Liver (tissue), 9 donors: ENCODE data around the gene PCDHGB3. TPM values are rescaled to one million over a fixed set of nuclear protein-coding genes. Genes with fewer than 3 reads are reported as not detected.

Experiments
- DNase-seq: peaks from one replicate; pipeline ENCODE4 v3.0.0-alpha.2; 2017; ENCODE audit warnings: low spot score
- H3K27ac ChIP-seq, 2 donors: one replicate each; pipeline ENCODE4 v1.7.0; 2013; ENCODE audit warnings: inconsistent platforms in 2 of 2, low read length in 2 of 2, control low read depth in 1 of 2, low read depth in 1 of 2, mild to moderate bottlenecking in 1 of 2
- H3K27me3 ChIP-seq, 4 donors: one replicate each; pipeline versions ENCODE4 v1.6.1 to v1.7.0; 2013; ENCODE audit warnings: low read length in 3 of 4, inconsistent platforms in 1 of 4, mild to moderate bottlenecking in 1 of 4, moderate library complexity in 1 of 4; ENCODE audit not compliant: control insufficient read depth in 4 of 4, insufficient read depth in 4 of 4
- H3K36me3 ChIP-seq, 4 donors: one replicate each; pipeline versions ENCODE4 v1.6.1 to v1.7.0; 2013; ENCODE audit warnings: low read length in 3 of 4, mild to moderate bottlenecking in 3 of 4, low read depth in 1 of 4, moderate library complexity in 1 of 4; ENCODE audit not compliant: control insufficient read depth in 4 of 4, insufficient read depth in 3 of 4
- H3K4me1 ChIP-seq, 4 donors: one replicate each; pipeline versions ENCODE4 v1.6.1 to v1.7.0; 2013; ENCODE audit warnings: low read length in 3 of 4, mild to moderate bottlenecking in 3 of 4, moderate library complexity in 1 of 4; ENCODE audit not compliant: control insufficient read depth in 4 of 4, insufficient read depth in 4 of 4
- H3K4me3 ChIP-seq, 3 donors: one replicate each; pipeline versions ENCODE4 v1.6.1 to v1.7.0; 2013; ENCODE audit warnings: low read length in 3 of 3, control low read depth in 1 of 3, low read depth in 1 of 3, mild to moderate bottlenecking in 1 of 3
- H3K9ac ChIP-seq, 2 donors: one replicate each; pipeline ENCODE4 v1.7.0; 2013; ENCODE audit warnings: low read length in 2 of 2, mild to moderate bottlenecking in 2 of 2, moderate library complexity in 2 of 2, control low read depth in 1 of 2, low read depth in 1 of 2
- H3K9me3 ChIP-seq, 4 donors: one replicate each; pipeline versions ENCODE4 v1.6.1 to v1.7.0; 2013; ENCODE audit warnings: low read length in 3 of 4; ENCODE audit not compliant: control insufficient read depth in 4 of 4
- FOXA1 ChIP-seq: IDR thresholded peaks from 2 replicates; pipeline ENCODE4 v1.6.1; 2016; ENCODE audit warnings: antibody characterized with exemption
- FOXA2 ChIP-seq: IDR thresholded peaks from 2 replicates; pipeline ENCODE4 v1.6.1; 2016; ENCODE audit warnings: antibody characterized with exemption
- HNF4A ChIP-seq, 2 donors: conservative IDR thresholded peaks; 2 replicates each; pipeline ENCODE4 v1.6.1; 2016; ENCODE audit warnings: antibody characterized with exemption in 2 of 2, mild to moderate bottlenecking in 2 of 2
- JUND ChIP-seq, 2 donors: IDR thresholded peaks; 2 replicates each; pipeline ENCODE4 v1.6.1; 2016; ENCODE audit warnings: antibody characterized with exemption in 2 of 2
- NR2F2 ChIP-seq: IDR thresholded peaks from 2 replicates; pipeline ENCODE4 v1.6.1; 2016; ENCODE audit warnings: antibody characterized with exemption
- RAD21 ChIP-seq, 2 donors: IDR thresholded peaks; 2 replicates each; pipeline ENCODE4 v1.6.1; 2016; ENCODE audit warnings: antibody characterized with exemption in 2 of 2, mild to moderate bottlenecking in 2 of 2
- SP1 ChIP-seq: IDR thresholded peaks from 2 replicates; pipeline ENCODE4 v1.6.1; 2018; ENCODE audit warnings: antibody characterized with exemption, mild to moderate bottlenecking
- TAF1 ChIP-seq: conservative IDR thresholded peaks from 2 replicates; pipeline ENCODE4 v1.6.1; 2016; ENCODE audit warnings: antibody characterized with exemption, mild to moderate bottlenecking
- WGBS: extraction: QIAGEN DNeasy Blood & Tissue Kit; methylation state at CpG from one replicate; pipeline ENCODE4 v1.1.7; 2013; 5-methylcytosine and 5-hydroxymethylcytosine counted together
- polyA plus RNA-seq, 2 donors: library from polyadenylated mRNA; stranded (reverse) in 1 of 2; unstranded in 1 of 2; fragments of 200-250 nt in 1 of 2; fragments of >200 nt in 1 of 2; fragmentation: Nextera tagmentation in 1 of 2; extraction: Ambion mirVana in 1 of 2; gene quantifications; one replicate each; pipeline versions ENCODE4 v1.2.1 to v1.2.3, GENCODE V29; 2013 to 2015
- total RNA-seq, 2 donors: library from RNA; depleted of rRNA; stranded (reverse); fragments of >200 nt; gene quantifications; one replicate each; pipeline ENCODE4 v1.2.3, GENCODE V29; 2014
- TF ChIP-seq, protein P1 (sequence below): IDR thresholded peaks from 2 replicates; pipeline ENCODE4 v1.6.1; 2016; ENCODE audit warnings: antibody characterized with exemption, mild to moderate bottlenecking
- donor health status: healthy.
- donor health status: healthy.
- donor health status: healthy.
- donor health status: healthy.
- donor health status: healthy.

PCDHGB3 gene
- total and polyA plus RNA-seq, 4 donors, result 0.07 to 1.2 (median 0.37) TPM; not detected in 1

GRCh38 chr5:141349917-141350619, 20.0 kb upstream of the PCDHGB3 start, which contains the start of gene PCDHGB1:
TSS of gene PCDHGB1 (plus strand) at chr5:141350099. CDS start at chr5:141350261, 162 bp downstream.
- peaks cover 25 to 60% (median 42%) of the 10 kb centered on the region in 4 donors for H3K9me3 ChIP-seq
- peak within 1 kb of the TSS in 2 of 3 donors; percentile 20 to 41 for H3K4me3 ChIP-seq
- WGBS, result 23% methylated on average over 29 of the region's 29 CpGs
- TF ChIP-seq TAF1, result no peak
- H3K36me3 ChIP-seq, result peaks cover 0 to 3% (median 0%) of the 10 kb centered on the region in 4 donors
- H3K27me3 ChIP-seq, result peaks cover 0 to 3% (median 1%) of the 10 kb centered on the region in 4 donors
- H3K9ac ChIP-seq, result no peak within 1 kb of the TSS
- no peak for DNase-seq
- no peak within 1 kb of the TSS for H3K27ac ChIP-seq
- H3K4me1 ChIP-seq, result no peaks in the 10 kb centered on the region

GRCh38 chr5:141351591-141351990, 18.5 kb upstream of the PCDHGB3 start:
- H3K9me3 ChIP-seq, result peaks cover 29 to 64% (median 45%) of the 10 kb centered on the region in 4 donors
- 32% methylated on average over 32 of the region's 36 CpGs for WGBS
- TF ChIP-seq FOXA2 (no peak), TAF1 (no peak), NR2F2 (no peak), HNF4A (conservative IDR thresholded peaks at IDR 0.05) (no peak), SP1 (no peak), RAD21 (IDR thresholded peaks at IDR 0.05) (no peak)
- TF ChIP-seq, protein P1, sequence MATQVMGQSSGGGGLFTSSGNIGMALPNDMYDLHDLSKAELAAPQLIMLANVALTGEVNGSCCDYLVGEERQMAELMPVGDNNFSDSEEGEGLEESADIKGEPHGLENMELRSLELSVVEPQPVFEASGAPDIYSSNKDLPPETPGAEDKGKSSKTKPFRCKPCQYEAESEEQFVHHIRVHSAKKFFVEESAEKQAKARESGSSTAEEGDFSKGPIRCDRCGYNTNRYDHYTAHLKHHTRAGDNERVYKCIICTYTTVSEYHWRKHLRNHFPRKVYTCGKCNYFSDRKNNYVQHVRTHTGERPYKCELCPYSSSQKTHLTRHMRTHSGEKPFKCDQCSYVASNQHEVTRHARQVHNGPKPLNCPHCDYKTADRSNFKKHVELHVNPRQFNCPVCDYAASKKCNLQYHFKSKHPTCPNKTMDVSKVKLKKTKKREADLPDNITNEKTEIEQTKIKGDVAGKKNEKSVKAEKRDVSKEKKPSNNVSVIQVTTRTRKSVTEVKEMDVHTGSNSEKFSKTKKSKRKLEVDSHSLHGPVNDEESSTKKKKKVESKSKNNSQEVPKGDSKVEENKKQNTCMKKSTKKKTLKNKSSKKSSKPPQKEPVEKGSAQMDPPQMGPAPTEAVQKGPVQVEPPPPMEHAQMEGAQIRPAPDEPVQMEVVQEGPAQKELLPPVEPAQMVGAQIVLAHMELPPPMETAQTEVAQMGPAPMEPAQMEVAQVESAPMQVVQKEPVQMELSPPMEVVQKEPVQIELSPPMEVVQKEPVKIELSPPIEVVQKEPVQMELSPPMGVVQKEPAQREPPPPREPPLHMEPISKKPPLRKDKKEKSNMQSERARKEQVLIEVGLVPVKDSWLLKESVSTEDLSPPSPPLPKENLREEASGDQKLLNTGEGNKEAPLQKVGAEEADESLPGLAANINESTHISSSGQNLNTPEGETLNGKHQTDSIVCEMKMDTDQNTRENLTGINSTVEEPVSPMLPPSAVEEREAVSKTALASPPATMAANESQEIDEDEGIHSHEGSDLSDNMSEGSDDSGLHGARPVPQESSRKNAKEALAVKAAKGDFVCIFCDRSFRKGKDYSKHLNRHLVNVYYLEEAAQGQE, result no peak
- no peak overlapping the region for H3K27ac ChIP-seq
- peaks cover 0 to 3% (median 1%) of the 10 kb centered on the region in 4 donors for H3K27me3 ChIP-seq
- H3K36me3 ChIP-seq, result peaks cover 0 to 3% (median 0%) of the 10 kb centered on the region in 4 donors
- H3K9ac ChIP-seq, result no peak overlapping the region
- no peak for DNase-seq
- no peaks in the 10 kb centered on the region for H3K4me1 ChIP-seq
- peak overlapping the region in 1 of 3 donors; percentile 3 for H3K4me3 ChIP-seq

DNA sequence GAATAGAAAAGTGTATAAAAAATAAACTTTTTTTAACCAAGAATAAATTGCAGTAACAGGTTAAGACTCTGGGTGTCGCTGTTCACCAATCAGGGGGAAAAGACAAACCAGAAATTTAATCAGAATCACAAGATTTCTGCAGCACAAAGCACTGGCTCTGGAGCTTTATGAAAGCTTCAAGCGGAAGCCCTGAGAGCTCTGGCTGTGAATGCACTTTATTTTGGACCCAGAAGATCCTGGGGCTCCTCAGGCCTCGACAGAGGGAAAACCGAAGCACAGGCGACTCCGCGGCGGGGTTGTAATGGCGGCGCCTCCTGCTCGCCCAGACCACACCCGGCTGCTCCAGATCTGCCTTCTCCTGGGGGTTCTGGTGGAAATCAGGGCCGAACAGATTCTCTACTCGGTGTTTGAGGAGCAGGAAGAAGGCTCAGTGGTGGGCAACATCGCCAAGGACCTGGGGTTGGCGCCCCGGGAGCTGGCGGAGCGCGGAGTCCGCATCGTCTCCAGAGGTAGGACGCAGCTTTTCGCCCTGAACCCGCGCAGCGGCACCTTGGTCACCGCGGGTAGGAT, 15.1 kb upstream of the PCDHGB3 start, which contains the start of gene PCDHGA4:
PCDHGA4 (plus strand) TSS at position 122 of the 570 bp plus-strand sequence; CDS start at position 209, 87 bp downstream.
- H3K9me3 ChIP-seq, result peaks cover 34 to 69% (median 47%) of the 10 kb centered on the region in 4 donors

More for the DNA sequence above, 15.1 kb upstream of the PCDHGB3 start, which contains the start of gene PCDHGA4:
- 14% methylated on average over 29 of the region's 29 CpGs for WGBS
- H3K4me3 ChIP-seq, result peak within 1 kb of the TSS; percentile 29 to 45 (median 33)
- DNase-seq, result no peak
- H3K4me1 ChIP-seq, result no peaks in the 10 kb centered on the region
- H3K36me3 ChIP-seq, result peaks cover 0 to 3% (median 0%) of the 10 kb centered on the region in 4 donors
- peaks cover 0 to 2% (median under 1%) of the 10 kb centered on the region in 4 donors for H3K27me3 ChIP-seq
- no peak within 1 kb of the TSS for H3K27ac ChIP-seq
- TF ChIP-seq FOXA1 (no peak), JUND (IDR thresholded peaks at IDR 0.05) (no peak)
- H3K9ac ChIP-seq, result no peak within 1 kb of the TSS
